H7 (cell line): Measurements from ENCODE around the gene CISH. TPM values are rescaled to one million over a fixed set of nuclear protein-coding genes. Genes with fewer than 3 reads are reported as not detected.
A peak's percentile ranks its signal among the peaks of the same experiment; 100 is the strongest.

ENCODE experiments used
- DNase-seq: peaks from one replicate; pipeline ENCODE4 v3.0.0; 2012
- H3K27me3 ChIP-seq: 2 replicates; pipeline ENCODE4 v1.6.0; 2011; ENCODE audit warnings: mild to moderate bottlenecking, low read length; ENCODE audit not compliant: control insufficient read depth, insufficient read depth
- H3K36me3 ChIP-seq: replicated peaks from 2 replicates; pipeline ENCODE4 v1.5.1; 2011; ENCODE audit warnings: low read length; ENCODE audit not compliant: control insufficient read depth, insufficient read depth
- H3K4me3 ChIP-seq: 2 replicates; pipeline ENCODE4 v1.5.1; 2011; ENCODE audit warnings: low read depth, mild to moderate bottlenecking, control low read depth, low read length, moderate library complexity; ENCODE audit not compliant: insufficient read depth
- total RNA-seq: library from RNA; depleted of rRNA; stranded (reverse); fragments of >200 nt; shearing (Covaris generic); gene quantifications from 2 replicates; pipeline ENCODE4 v1.2.3, GENCODE V29; 2014; rRNA removed

Gene CISH
- total RNA-seq, 1 experiment from 2014 or later = 1.6 TPM

DNA sequence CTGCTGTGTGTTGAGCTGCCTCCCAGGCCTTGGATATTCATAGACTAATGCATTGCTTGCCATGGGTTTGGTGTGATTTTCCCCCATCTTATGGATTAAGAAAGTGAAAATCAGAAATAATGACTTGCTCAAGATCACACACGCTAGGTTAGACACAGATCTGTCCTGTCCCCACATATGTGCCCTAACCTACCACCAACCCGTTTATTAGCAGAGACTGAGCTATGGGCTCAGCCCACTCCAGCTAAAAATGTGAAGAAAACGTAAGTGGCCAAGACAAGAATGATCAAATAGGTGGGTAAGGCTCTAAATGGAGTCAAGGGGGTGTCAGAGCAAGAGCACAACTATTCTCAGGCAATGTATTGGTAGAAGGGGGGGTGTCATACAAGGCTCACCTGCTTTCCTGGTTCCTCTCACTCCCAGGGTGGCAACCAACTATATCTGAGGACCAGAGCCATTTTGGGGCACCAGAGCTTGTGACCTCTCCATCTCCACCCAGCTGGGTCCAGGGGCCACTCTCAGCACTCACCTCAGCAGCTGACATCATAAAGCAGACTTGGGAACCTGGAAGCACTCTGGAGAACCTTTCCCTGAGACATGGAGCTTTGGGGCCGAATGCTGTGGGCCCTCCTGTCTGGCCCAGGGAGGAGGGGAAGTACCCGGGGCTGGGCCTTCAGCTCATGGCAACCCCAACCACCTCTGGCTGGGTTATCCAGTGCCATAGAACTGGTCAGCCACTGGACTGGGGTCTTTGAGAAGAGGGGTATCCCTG lies 40.9 kb downstream of the CISH start:
- H3K36me3 ChIP-seq = peaks cover 3% of the 10 kb centered on the region
- H3K4me3 ChIP-seq = no peak overlapping the region

DNA sequence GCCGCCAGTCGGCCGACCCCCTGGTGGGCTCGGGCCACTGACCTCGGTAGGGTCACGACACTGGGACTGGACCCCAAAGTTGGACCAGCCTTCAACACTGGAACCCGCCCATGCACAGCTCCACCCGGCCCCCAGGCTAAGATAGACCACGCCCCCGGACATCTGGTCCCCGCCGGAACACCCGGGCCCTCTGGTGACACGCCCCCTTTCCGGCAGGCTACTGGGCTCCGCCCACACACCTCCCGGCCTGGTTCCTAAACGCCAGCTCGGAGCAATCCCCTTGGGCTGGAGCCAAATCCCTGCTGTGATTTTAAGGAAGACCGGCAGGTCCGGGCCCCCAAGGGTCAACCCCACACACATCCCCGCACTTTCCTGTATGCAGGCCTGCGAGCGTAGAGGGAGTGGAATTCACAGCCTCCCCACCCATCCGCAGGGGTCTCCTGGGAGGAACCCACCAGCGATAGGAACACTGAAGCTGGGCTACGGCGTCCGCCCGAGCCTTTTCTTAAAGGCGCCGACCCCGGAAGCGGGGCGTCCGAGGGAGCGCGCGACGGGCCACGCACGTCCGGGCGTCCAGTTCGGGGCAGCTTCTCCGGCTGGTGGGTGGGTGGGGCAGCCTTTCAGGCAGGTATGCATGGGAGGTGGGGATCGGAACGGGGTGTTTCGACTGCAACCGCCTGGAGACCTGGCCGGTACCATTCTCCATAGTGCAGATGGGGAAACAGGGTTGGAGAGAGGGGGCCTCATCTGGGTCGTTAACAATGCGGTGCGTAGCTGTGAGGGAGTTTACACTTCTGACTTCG lies 42.4 kb downstream of the CISH start, which contains the start of gene HEMK1:
HEMK1 (plus strand) TSS at position 576 of the 803 bp plus-strand sequence. CDS start 1,583 bp downstream, outside the sequence.
- H3K36me3 ChIP-seq = peaks cover 3% of the 10 kb centered on the region
- H3K4me3 ChIP-seq = peak within 1 kb of the TSS; percentile 88
- DNase-seq = peak; percentile 100
- H3K27me3 ChIP-seq = peaks cover 13% of the 10 kb centered on the region

More for the DNA sequence above, 40.9 kb downstream of the CISH start:
- H3K27me3 ChIP-seq = peaks cover 13% of the 10 kb centered on the region
- no peak for DNase-seq

DNA sequence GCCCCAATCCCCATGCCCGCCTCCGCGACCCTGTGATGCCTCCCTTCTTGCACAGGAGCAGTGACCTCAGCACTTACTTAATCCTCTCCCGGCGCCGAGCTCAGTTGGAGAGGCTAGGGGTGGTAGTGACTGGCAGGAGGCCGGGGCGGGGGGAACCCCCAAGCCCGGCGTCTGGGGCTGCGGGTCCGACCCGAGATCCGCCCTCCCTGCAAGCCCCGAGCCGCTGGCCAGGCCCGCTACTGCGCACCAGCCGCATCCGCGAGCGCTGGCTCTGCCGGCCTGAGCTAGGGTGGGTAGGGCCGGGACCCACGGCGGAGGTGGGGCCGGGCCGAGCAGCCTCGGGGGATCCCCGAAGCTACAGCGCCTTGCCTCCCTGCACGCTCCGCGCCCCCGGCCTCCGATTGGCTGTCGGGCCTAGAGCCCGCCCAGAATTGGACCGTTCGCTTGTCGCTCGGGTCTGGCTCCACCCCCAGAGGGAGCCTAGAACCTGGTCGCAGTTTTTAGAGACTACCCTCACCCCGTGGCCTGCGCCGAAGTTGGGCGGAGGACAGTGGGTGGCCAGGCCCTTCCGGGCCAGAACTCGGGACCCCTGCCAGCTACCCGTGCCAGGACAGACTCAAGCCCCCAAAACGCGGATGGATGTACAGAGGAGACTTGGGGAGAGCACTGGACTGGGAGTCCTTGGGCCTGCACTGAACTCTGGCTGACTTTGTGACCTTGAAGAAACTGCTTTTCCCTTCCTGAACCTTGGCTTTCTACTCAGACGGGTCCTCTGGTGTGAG lies 44.0 kb downstream of the CISH start, which contains the start of gene C3orf18:
C3orf18 (minus strand) TSS at position 362 of the 782 bp plus-strand sequence. CDS start 2,048 bp downstream, outside the sequence.
- Histone ChIP-seq H3K27me3 (peaks cover 13% of the 10 kb centered on the region), H3K36me3 (no peaks in the 10 kb centered on the region; the same call in 1 of the 2 replicates), H3K4me3 (peak within 1 kb of the TSS; percentile 69)
- DNase-seq = peak; percentile 100

DNA sequence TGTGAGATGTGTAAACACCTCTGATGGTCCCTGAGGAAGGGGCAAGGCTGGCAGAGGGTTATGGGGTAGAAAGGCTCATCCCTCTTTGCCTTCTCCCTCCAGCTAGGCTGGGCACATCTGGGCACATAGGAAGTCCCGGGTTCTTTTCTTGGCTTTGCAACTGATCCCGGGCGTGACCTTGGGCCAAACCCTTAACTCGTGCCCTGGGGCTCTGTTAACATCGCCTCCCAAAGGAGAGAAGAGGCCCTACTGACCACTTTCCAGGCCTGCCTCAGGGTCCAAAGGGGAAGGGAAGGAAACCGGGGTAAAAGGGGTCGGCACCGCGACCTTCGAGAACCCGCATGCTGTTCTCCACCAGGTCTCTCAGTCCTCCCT lies 44.6 kb downstream of the CISH start:
- H3K27me3 ChIP-seq = peaks cover 13% of the 10 kb centered on the region
- no peak for DNase-seq
- H3K4me3 ChIP-seq = peak overlapping the region; percentile 69
- H3K36me3 ChIP-seq = no peaks in the 10 kb centered on the region; the same call in 1 of the 2 replicates

DNA sequence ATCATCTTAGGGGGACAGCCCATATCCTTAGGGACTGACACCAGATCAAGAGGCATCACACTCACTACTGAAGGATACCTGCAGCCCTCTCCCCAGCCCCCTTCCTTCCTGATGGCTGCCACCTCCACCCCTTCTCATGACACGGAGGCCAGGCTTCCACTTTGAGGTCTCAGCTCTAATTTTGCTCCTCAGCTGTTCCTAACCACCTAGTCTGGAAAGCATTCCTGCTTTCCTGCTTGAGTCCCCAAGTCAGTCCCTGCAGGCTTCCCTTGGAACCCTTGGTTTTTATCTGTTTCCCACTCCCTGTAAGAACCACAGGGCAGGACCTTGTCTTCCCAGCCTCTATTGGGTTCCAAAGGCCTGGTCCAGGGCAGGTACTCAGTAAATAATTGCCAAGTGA lies 47.3 kb downstream of the CISH start:
- Histone ChIP-seq H3K27me3 (peaks cover 13% of the 10 kb centered on the region), H3K4me3 (no peak overlapping the region), H3K36me3 (no peaks in the 10 kb centered on the region; the same call in 1 of the 2 replicates)
- DNase-seq = no peak

DNA sequence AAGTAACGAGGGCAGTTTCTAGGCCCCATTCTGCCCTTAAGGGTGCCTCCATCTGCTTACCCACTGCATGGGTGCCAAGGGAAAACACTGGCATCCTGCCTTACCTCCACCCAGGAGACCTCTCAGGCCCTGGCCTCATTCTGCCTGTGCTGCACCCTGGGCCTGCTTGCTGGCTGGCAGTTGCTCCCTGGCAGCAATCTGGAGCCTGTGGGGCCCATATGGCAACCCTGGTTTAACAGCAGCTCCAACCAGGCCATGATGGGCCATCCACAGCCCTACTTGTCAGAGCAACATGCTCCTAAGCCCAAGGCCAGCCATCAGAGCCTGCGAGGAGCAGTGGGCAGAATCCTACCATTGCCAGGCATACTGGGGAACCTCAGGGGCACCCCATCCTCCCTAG lies 47.7 kb downstream of the CISH start:
- H3K4me3 ChIP-seq = no peak overlapping the region
- peaks cover 13% of the 10 kb centered on the region for H3K27me3 ChIP-seq
- DNase-seq = no peak
- no peaks in the 10 kb centered on the region; the same call in 1 of the 2 replicates for H3K36me3 ChIP-seq

DNA sequence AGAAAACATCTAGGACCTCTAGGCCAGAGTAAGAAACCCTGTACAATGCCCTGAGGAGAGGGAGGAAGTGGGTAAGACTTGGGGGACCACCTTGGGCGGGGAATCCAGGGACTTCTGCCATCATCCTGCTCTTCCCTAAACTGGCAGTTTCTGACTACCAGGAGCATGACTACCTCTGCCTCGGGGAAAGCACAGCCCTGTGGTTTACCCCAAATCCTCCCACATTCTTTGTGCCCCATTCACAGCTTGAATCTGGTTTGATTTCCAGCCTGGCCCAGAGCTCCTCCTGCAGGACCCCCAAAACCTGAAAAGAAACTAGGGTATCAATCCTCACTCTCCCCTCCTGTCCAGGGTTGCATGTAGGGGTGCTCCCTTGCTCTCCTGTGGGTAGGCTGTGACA lies 48.7 kb downstream of the CISH start:
- Histone ChIP-seq H3K36me3 (no peaks in the 10 kb centered on the region; the same call in 1 of the 2 replicates), H3K4me3 (no peak overlapping the region), H3K27me3 (peaks cover 13% of the 10 kb centered on the region)
- DNase-seq = no peak

DNA sequence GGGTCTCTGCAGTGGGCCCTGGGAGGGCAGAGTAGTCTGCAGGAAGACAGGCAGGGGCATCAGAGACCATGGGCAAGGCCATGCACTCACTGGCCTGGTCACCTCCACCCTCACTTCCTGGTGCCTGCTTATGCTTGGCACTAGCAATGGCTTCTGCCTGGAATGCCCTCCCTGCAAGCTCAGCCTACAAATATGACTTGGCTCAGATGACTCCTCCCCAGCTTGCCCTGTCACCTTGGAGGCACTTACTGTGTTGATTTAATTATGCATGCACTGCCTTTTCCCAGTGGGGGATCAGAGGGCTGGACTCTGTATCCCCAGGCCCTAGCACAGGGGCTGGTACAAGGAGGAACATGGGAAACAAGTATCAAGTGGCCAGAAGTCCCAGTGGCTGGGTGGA lies 51.9 kb downstream of the CISH start:
- DNase-seq = no peak
- H3K36me3 ChIP-seq = no peaks in the 10 kb centered on the region; the same call in 1 of the 2 replicates
- no peaks in the 10 kb centered on the region for H3K27me3 ChIP-seq
- H3K4me3 ChIP-seq = no peak overlapping the region

DNA sequence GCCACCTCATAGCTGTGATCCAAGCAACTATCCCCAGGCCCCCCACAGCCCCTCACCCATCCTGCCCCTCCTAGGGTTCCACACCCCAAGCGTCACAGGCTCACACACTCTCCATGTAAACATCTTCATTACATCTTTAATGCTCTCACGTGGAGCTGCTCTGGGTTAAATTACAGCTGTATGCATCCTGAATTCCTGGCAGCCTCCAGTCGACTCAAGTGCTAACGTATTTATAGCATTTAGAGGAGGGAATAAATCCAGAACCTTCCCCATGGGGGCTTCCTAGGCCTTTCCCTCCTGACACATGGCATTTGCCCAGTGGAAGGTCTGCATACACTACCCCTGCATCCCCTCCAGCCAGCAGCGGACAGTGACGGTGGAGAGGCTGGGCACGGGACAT lies 53.7 kb downstream of the CISH start:
- DNase-seq = no peak
- Histone ChIP-seq H3K4me3 (no peak overlapping the region), H3K36me3 (no peaks in the 10 kb centered on the region), H3K27me3 (no peaks in the 10 kb centered on the region)

DNA sequence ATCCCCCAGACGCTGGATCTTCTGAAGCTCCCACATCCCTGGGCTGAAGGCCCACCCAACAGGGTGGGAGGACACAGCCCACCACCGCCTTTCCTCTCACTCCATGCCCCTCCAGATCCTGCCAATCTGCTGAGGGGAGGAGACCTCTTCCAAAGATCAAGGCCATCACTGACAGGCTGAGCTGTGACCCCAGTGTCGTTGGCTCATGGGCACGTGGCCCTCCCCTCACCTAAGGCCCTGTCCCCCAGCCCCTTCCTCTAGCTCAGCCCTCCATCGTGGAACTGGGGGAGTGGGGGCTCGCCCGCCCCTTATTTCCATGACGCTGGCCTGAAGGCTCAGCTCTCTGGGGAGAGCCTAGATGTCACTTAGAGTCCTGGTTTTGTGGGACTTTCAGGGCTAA lies 54.5 kb downstream of the CISH start:
- no peak overlapping the region for H3K4me3 ChIP-seq
- no peak for DNase-seq
- H3K36me3 ChIP-seq = no peaks in the 10 kb centered on the region
- no peaks in the 10 kb centered on the region for H3K27me3 ChIP-seq

Other genes with a start within 250 kb of the CISH start
- 5.5 and 5.9 TPM in 2 replicates for gene CACNA2D2, start 108.1 kb downstream of the CISH start, total RNA-seq
- 12.5 and 19.3 TPM in 2 replicates for gene C3orf18, start 44.0 kb downstream of the CISH start, total RNA-seq
- gene HEMK1, start 42.3 kb downstream of the CISH start, total RNA-seq = 15.5 and 19.0 TPM in 2 replicates
- 72.5 and 73.1 TPM in 2 replicates for gene MAPKAPK3, start 5.4 kb upstream of the CISH start, total RNA-seq
- 2.0 and 3.2 TPM in 2 replicates for gene DOCK3, start 63.2 kb upstream of the CISH start, total RNA-seq